Keratinocyte (primary cell): ENCODE results near the gene HTR2B.

Source experiments
- EZH2 ChIP-seq: IDR thresholded peaks from one replicate; pipeline ENCODE4 v1.6.1; 2012; ENCODE audit warnings: inconsistent platforms, mild to moderate bottlenecking, low read length, moderate library complexity
- TF ChIP-seq, protein P1 (sequence below), 3 experiments: IDR thresholded peaks in 1 of 3; conservative IDR thresholded peaks in 1 of 3; optimal IDR thresholded peaks in 1 of 3; 2 replicates in 2 of 3; 3 replicates in 1 of 3; pipeline versions ENCODE3 to v1.5.1; 2011; ENCODE audit warnings: low read length in 3 of 3, mild to moderate bottlenecking in 3 of 3, moderate library complexity in 2 of 3, control low read depth in 1 of 3, inconsistent platforms in 1 of 3; ENCODE audit not compliant: insufficient read depth in 2 of 3; ENCODE audit errors: extremely low read depth in 1 of 3

- TF ChIP-seq, protein P1, sequence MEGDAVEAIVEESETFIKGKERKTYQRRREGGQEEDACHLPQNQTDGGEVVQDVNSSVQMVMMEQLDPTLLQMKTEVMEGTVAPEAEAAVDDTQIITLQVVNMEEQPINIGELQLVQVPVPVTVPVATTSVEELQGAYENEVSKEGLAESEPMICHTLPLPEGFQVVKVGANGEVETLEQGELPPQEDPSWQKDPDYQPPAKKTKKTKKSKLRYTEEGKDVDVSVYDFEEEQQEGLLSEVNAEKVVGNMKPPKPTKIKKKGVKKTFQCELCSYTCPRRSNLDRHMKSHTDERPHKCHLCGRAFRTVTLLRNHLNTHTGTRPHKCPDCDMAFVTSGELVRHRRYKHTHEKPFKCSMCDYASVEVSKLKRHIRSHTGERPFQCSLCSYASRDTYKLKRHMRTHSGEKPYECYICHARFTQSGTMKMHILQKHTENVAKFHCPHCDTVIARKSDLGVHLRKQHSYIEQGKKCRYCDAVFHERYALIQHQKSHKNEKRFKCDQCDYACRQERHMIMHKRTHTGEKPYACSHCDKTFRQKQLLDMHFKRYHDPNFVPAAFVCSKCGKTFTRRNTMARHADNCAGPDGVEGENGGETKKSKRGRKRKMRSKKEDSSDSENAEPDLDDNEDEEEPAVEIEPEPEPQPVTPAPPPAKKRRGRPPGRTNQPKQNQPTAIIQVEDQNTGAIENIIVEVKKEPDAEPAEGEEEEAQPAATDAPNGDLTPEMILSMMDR (optimal IDR thresholded peaks at IDR 0.05 in 1 of 3, IDR thresholded peaks at IDR 0.05 in 1 of 3, conservative IDR thresholded peaks at IDR 0.05 in 1 of 3; ENCODE audit: extremely low read depth in 1 of 3, insufficient read depth in 2 of 3, low read length in 3 of 3) = no peak
- TF ChIP-seq EZH2 = no peak
These were observed 36.5 kb upstream of the HTR2B start for GRCh38 chr2:231161252-231161839.
